GM21390 (cell line): Measurements from ENCODE around the gene DYNLT1.
"Not testable (repeated sequence)": the region's sequence is repeated elsewhere in the genome, so short reads cannot be mapped to it uniquely, and the experiment has no call there.

Experiments
- ATAC-seq: cut with Tn5 transposase; IDR thresholded peaks from one replicate; pipeline ENCODE4 v1.9.1; 2021; ENCODE audit not compliant: unreplicated experiment

DYNLT1 gene

DNA sequence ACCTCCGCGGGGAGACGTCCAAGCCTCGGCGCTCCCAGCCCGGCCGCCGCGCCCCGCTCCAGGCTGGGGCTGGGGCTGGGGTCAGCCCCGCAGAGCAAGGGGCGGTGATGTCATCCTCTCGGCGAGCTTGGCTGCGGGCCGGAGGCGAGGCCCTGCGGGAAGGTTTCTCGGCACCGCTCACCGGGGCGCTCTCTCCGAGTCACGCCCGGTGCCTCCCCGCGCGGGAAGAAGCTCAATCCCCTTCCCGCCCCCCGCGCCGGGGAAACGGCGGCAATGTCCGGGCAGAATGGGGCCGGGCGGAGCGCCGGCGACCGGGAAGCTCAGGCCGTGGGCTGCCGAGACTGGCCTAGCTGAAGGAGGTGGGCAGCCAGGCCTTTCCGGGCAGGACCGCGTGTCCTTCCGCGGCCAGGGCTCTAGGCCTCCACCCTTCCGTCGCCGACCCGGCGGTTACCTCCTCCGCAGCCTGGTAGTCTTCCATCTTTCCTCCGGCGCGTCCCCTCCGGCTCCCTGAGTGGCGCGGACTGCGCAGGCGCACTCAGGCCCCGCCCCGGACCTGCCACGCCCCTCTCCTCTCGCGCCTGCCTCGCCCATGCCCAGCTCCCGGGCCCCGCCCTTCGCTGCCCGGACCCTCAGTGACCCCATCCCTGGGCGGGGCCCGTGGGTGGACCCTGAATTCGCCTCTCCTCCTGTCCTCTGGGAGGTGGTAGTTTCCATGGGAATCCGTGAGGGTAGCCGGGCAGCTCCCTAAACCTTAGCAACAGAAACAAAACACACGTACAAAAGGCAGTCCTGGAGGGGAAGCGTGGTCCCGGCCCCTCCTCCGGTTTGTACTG lies at the start of gene DYNLT1:
Gene DYNLT1, minus strand, starts transcription at position 513 of the 833 bp plus-strand sequence. Its CDS starts 35 bp downstream, at position 478.
- ATAC-seq: peak; percentile 57

DNA sequence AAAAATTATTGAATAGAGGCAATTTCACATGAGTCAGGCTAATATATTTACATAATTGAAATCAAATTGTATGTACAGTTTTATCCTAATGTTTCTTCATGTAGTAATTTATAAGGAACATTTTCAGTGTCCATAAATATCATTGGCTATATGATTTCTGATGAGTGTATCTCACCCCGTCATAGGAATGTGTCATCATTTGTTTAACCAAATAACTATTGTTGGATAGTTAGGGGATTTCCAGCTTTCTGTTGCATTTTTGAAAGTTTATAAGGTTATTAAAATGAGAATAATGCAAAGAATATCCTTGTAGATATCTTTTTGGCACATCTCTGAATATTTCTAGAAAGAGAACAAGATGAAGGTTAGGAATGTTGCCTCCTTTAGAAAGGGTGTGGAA lies 44.3 kb upstream of the DYNLT1 start:
- no peak for ATAC-seq

DNA sequence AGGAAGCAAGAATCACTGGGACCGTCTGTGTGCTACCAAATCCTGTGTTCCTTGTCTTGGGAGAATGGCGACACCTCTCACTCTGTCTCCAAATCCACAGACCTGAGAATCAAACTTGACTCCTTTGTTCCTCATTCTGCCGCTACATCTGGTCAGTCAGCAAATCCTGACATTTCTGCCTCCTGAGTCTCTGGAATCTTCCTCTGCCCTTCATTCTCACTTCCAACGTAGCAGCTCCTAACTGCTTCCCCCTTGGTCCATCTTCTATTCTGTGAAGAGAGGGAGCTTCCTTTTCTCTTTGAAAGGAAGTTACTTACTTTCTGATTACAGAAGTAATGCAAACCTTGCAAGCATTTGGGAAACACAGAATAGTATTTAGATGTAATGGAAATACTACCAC lies 43.0 kb upstream of the DYNLT1 start:
- no peak for ATAC-seq

DNA sequence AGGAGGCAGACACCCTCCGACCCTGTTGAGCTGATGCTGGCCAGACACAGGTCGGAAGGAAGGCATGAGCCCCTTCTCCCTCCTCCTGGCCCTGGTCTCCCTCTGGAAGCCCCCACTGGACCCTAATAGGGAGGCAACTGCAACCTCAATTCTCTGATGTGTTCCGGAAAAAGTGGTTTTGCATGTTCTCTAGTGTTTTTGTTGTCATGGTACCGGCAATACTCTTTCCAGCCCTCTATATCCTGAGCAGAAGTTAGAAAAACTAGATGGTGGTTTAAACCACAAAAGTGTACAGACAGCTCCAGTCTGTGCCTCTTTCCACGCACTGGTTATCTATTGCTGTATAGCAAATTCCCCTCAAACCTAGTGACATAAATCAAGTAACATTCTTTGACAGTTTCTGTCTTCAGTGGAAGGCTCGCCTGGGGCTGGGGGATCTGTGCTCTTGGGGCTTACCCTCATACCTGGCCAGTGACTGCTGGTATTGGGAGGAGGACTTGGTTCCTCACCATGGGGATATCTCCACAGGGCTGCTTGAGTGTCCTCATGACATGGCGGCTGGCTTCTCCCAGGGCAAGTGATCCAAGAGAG lies 42.3 kb upstream of the DYNLT1 start:
- peak; percentile 88 for ATAC-seq

DNA sequence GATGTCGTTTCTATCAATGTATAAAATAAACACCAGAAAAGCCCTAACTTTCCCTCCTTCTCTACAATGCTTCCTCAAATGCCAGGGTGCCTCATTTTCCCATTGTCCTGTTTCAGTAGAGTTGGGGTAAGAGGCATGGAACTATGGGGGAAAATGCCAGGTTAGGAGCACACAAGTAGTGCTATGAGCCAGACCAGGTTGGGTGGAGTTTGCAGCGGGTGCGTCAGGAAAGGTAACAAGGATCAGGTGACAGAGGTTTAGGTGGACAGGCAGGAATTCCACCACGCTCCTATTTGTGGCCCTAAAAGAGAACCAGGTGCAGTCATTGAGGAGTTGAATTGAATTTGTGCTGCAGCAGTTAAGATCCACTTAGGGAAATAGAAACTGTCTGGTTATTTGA lies 41.8 kb upstream of the DYNLT1 start:
- no peak for ATAC-seq

DNA sequence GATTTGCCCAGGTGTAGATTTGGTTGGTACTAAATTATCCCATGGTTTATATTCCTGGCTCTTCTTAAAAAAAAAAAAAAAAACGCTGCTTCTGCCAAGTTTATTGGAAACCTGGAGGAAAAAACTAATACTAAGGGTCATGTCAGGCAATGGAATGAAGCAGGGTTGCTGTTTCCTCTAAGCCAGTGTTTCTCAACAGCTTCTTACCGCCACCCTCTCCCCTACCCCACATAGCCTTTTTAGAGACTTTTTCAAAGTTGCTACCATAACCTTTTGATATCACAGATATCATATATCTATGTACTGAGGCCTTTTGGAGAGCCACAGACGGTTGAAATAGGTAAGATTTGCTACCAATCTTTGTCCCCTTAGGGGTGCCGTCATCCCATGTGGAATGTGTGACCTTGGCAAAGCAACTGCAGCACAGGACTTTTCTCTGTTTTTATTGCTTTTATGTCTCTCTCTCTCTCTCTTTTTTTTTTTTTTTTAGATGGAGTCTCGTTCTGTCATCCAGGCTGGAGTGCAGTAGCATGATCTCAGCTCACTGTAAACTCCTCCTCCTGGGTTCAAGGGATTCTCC lies 40.3 kb upstream of the DYNLT1 start:
- ATAC-seq: no peak

DNA sequence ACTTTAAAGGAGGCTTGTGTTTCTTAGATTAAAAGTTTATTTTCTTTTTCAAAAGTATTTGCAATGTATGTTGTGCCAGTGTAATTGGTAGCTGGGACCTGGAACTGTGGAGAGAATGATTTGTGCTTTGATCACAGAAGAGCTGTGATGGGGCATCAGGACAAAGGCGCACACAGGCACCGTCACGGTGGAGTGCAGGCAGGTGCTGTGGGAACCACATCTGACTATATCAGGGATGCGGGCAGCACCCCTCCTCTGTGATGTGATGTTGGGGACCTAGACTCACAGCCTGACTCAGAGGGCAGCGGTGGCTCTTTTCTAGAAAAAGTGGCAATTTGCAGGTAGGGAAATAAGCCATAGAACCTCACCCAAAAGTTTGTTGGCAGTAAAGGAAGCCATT lies 39.8 kb upstream of the DYNLT1 start:
- no peak for ATAC-seq

DNA sequence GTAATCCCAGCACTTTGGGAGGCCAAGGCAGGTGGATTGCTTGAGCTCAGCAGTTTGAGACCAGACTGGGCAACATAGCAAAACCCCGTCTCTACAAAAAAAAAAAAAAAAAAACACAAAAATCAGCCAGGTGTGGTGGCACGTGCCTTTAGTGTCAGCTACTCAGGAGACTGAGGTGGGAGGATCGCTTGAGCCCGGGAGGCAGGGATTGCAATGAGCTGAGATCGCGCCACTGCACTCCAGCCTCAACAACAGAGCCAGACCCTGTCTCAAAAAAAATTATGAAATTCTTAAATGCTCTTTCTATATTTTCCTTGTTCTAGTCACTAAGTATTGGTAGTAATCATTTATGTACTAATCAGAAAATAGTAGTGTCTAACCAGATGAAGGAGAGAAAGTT lies 35.9 kb upstream of the DYNLT1 start:
- no peak for ATAC-seq

DNA sequence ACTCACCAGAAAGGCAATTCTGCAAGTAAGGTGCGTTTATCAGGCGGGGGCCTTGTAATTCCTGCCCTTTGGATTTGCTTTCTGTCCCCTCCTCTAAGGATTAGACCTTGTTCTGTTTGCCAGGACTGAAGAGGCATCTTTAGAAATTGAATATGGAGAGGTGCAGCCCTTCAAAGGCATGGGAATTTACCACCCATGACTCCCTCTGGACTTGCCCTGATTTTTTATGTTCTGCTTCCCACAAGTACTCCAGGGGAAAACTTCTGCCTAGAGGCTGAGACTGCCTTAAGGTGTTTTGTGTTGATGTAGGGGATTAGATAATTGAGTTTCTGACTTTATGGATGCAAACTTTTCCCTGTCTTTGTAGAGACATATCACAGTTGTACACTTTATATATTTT lies 35.5 kb upstream of the DYNLT1 start:
- no peak for ATAC-seq

DNA sequence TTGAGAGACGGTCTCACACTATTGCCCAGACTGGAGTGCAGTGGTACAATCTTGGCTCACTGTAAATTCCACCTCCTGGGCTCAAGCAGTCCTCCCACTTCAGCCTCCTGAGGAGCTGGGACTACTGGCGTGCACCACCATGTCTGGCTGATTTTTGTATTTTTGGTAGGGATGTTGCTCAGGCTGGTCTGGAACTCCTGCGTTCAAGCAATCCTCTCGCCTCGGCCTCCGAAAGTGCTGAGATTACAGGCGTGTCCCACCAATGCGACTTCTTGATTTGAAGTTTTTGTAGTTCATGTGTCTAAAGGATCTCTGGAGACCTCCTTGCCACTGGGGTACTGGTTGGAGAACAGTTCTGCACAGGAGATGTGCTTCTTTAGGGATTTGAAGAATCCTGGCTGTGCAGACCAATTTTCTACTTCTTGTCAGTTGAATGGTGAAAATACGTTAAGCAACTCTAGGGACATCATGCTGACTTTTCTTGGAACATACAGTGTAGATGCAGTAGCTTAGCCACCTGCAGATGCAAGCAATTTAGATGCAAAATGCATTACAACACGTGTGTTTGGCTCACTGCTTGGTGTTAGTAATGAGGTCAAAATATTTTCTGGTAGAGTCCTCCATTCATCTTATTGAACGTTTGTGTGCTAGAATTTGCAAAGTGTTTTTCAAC lies 33.5 kb upstream of the DYNLT1 start:
- ATAC-seq: no peak

DNA sequence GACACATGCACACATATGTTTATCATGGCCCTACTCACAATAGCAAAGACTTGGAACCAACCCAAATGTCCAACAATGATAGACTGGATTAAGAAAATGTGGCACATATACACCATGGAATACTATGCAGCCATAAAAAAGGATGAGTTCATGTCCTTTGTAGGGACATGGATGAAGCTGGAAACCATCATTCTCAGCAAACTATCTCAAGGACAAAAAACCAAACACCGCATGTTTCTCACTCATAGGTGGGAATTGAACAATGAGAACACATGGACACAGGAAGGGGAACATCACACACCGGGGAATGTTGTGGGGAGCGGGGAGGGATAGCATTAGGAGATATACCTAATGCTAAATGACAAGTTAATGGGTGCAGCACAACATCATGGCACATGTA lies 32.6 kb upstream of the DYNLT1 start:
- ATAC-seq: not testable (repeated sequence)

DNA sequence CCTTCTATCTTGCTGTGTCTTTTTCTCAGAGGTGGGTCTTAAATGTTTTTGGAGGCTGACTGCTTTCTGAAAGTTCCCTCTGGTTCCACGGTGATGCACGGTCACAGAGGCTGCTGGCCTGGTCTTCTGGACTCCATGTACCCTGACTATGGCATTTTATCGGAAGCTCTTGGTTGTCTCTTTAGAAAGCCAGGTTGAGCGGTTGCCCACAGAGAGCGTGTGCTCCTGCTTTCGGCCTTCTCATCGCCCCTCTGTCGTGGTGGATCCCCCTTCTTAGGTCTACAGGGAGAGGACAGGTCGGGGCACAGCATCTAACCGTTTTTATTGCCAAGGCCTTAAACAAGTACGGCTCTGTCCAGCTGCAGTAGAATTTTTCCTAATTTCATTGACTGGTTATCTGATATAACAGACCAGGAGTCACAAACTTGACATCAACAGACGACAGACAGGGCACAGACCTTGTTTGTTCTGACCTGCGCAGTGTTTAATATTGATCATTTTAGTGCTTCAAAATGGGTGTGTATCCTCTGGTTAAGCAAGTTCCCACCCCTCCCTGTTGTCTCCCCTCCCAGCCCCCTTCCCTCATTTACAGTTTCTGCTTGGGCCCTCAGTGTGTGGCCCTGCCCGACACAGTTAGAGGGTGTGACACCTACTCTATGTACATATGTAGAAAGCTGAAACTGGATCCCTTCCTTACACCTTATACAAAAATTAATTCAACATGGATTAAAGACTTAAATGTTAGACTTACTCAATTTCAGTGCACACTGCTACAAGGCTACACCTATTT lies 30.0 kb upstream of the DYNLT1 start:
- ATAC-seq: no peak

DNA sequence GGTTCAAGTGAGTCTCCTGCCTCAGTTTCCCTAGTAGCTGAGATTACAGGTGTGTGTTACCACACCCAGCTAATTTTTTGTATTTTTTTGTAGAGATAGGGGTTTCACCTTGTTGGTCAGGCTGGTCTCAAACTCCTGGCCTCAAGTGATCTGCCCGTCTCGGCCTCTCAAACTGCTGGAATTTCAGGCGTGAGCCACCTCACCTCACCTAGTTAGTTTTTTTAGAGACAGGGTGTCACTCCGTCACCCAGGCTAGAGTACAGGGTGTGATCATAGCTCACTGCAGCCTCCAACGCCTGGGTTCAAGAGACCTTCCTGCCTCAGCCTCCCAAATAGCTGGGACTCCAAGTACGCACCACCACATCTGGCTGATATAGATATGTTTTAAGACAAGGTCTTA lies 28.2 kb upstream of the DYNLT1 start:
- no peak for ATAC-seq

DNA sequence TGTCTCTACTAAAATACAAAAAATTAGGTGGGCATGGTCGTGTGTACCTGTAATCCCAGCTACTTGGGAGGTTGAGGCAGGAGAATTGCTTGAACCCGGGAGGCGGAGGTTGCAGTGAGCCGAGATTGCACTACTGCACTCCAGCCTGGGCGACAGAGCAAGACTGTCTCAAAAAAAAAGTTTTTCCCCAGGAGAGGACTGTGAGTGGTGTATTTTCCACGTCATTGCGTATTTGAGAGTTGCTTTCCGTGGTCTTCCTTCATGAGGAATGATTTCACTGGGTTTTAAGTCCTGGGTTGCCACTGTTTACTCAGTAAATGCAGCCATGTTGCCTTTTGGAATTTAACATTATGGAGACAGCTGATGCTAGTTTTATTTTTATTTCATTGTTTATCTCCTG lies 27.6 kb upstream of the DYNLT1 start:
- not testable (repeated sequence) for ATAC-seq

DNA sequence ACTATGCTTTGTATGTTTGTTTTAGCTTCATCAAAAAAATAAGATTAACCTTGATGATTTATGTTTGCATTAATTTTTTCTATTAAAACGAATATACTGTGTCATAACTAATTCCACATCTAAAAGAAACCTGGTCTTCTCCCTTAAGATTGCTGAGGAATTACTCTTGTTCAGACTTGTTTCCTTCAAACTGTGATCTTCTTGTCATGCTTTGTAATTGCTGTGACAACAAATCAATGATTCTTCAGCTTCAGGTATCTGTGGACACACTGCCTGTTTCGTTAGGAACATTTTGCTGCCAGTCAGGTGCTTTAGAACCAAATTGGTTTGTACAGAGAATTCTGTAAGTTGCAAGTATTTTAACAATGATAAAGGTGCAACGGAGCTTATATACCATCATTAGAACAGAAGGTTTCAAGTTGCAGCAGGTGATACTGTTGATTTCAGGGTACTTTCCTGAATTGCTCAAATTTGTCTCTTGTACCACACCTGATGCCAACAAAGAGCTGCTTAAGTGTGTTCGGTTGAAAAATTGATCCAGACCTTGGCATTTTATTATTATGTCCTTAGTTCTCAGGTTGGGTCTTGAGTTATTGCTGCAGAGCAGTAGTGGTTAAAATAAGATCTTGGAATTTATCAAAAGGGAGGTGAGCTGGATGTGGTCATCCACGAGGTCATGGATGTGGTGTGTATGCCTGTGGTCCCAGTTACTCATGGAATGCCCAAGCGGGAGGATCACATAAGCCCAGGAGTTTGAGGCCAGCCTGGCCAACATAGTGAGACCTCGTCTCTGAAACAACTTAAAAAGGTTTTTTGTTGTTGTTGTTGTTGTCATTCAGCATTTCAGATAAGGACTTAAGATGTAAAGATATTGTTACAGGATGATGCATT lies 24.8 kb upstream of the DYNLT1 start:
- no peak for ATAC-seq

DNA sequence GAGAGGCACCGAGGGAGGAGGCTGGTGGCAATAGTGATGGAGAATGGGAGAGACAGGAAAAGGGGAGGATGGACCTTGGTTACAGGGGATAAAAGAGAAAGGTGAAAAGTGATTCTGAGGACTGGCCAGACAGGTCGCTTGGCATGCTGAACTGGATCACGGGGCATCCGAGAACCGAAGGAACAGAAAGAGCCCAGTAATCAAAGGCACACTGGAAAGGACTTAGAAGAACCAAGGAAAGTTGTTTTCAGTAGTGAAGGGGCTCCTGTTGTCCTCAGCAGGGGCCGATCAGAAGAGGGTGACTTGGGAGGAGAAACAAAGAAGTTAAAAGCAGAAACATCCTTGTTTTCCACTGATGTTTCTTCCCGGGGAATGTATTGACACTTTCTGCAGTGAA lies 24.2 kb upstream of the DYNLT1 start:
- no peak for ATAC-seq

DNA sequence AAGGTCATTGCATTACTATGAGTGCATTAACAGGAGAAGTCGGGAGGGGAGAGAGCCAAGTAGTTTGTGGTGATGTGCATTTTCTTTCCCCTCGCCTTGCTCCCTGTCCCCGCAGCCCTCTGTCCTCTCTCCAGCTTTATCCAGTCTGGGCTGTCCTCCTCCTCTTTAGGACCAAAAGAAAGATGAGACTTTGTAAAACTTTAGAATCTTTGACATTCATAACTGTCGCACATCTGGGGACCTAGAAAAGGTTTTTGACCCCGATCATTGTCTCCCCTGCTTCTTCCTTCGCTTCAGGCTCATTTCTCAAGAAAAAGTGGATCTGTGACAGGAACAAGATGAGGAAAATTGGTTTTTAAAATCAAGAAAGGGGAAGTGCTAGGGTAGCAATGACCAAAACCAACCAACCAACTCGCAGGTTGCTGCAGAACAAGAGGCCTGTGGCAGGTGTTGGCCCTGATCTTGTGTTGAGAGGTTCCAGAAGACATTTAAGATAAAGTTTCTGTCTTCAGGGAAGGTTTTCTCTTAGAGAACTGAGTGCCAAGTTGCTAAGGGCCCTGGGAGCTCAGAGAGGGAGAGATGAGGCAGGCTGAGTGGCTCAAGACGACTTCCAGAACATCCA lies 22.9 kb upstream of the DYNLT1 start:
- ATAC-seq: no peak

DNA sequence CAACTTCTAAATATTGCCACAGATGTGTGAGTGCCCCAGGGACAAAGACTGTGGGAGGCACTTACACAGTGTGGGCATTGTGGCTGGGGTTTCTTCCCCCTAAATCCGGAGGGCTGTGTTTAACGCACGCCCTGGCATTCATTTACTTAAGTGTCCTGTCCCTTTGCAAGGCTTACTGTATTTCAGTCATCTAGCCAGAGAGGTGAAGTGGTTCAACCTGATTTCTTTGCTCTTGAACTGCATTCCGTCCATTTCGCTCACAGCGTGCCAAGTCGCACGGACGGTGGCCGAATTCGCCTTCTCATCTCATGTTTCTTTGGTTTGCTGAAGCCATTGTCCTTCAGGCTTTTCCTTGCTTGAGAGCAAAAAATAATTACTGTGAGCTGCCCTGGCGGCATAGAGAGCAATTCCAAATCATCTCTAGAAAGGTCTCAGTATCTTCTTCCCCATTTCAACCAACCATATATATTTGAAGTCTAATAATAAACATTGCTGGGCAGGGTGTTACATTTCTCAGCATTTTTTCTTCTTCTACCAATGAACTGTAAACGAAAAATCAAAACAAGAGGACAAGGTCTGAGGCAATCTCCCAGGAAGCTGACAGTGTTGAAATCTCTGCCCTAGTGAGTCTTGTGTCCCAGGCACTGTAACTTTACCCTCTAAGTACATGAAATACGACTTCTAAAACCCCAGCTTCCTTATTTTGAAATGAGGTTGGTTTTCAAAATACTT lies 22.3 kb upstream of the DYNLT1 start:
- no peak for ATAC-seq

DNA sequence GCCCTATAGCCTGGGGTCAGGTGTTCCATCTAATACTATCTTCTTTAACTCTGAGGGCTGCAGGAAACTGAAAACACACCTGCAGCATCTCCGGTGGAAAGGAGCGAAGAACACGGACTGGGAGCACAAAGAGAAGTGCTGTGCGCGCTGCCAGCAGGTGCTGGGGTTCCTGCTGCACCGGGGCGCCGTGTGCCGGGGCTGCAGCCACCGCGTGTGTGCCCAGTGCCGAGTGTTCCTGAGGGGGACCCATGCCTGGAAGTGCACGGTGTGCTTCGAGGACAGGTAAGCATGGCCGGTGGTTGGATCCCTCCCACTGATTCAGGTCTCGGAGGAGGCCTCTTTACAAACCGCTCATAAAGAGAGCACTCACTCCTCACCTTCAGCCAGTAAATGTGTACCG lies 20.8 kb upstream of the DYNLT1 start:
- no peak for ATAC-seq
